ENCODE results near the gene LMTK3.
"Not testable (repeated sequence)": the region's sequence is repeated elsewhere in the genome, so short reads cannot be mapped to it uniquely, and the experiment has no call there.

Gene LMTK3

DNA sequence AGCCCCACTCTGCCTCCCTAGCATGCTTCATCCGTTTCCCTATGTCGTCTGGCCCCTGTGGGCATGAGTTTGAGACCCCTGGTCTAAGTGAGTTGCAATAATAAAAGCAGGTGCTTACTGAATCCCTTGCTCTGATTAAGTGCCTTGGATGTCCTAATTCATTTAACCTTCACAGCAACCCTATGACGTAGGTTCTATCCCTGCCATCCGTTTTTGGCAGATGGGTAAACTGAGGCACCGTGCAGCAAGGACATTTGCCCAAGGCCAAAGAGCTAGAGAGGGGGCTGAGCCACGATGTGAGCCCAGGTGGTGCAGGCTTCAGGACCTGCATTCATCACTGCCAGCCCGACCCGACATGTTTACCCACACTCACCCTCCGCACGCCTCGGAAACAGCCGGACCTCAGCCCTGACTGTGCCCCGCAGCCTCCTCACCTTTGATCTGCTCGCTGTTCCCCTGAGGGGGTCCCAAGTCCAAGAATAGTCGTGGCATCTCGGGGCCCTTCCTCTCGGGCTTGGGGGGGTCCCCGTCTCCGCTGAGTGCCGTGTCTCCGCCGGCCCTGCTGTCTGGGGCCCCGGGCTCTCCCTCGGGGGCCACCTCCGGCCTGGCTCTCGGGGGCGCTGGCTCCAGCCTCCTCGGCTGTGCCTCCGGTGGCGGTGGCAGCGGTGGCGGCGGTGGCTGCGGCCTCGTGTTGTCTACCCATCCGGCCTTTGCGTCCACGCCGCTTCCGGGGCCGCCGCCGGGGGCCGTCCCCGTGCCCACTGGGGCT, 14.5 kb downstream of the LMTK3 start:
- no peak for DNase-seq
- intact Hi-C loops (cut with DNase I) = no loop called here

DNA sequence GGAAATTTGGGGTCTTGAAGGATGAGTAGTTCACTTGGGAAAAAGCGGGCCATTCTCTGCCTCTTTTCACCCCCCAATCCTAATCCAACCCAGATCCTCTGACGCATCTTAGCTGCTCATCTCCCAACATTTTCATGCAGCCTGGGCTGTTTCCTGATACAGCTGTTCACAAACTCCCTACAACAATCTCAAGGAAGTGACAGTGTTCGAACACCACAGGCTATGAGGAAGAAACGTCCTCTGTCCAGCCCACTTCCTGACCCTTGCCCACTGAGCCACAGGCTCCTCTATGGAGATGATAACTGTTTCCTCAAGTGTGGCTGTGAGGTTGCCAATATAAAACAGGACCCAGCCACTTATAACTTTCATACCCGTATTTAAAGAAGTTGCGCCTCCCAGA, 16.2 kb downstream of the LMTK3 start:
- intact Hi-C loops (cut with DNase I) = no loop called here
- DNase-seq = no peak

DNA sequence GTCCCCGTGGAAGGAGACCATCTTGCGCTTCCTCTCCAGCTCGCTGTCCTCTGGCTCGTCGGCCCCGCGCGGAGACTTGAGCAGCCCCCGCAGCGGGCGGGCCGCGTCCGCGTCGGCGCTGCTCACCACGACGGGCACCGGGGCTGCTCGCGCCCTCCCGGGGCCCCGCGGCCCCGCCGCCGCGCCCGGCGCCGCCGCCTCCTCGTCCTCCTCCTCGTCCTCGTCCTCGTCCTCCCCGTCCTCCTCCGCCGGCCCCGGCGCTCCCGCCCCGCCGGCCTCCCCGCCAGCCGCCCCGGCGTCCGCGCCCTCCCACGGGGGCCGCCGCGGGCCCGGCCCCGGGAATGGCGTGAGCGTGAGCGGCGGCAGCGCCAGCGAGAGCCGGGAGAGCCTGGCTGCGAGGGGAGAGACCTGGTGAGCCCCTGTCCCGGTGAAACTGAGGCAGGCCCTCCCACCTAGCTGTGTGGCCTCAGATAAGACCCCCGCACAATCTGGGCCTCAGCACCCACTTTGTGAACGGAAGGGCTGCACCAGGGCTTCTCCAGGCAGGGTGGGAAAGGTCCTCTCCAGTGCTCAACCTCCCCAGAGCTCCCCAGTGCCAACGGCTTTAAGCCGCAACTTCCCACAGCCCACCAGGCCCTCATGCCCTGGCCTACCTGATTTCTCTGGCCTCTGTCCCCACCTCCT, 17.8 kb downstream of the LMTK3 start:
- no peak for DNase-seq
- intact Hi-C loops (cut with DNase I) = loop anchor here (5.0 kb wide), 1 partner anchor 88 kb away; no protein-coding TSS in a partner anchor

DNA sequence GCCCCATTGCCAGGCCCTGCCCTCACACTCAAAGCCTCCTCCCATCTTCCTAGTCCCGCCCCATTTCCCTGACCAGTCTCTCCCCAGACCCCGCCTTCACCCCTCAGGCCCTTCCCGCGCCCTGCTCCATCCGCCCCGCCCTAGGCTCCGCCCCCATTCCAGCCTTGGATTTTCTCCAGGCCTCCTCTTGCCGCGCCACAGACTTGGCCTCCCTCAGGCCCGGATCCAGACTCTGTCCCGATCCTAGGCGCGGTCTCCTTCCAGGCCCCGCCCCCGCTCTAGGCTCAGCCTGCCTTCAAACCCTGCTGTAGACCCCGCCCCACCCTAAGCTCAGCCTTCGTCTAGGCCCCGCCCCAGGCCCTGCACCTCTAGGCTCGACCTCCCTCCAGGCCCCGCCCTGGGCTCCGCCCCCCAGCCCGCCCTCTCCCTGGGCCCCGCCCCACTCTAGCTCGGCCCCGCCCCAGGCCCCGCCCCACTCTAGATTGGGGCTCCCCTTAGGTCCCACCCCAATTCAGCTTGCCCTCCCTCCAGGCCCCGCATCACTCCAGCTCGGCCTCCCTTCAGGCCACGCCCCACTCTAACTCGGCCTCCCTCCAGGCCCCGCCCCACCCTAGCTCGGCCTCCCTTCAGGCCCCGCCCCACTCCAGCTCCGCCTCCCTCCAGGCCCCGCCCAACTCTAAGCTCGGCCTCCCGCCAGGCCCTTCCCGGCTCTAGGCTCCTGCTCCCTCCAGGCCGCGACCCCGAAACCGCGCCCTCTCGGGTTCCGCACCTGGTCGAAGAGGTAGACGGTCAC, 18.5 kb downstream of the LMTK3 start:
- intact Hi-C loops (cut with DNase I) = loop anchor here (5.0 kb wide), 1 partner anchor 89 kb away; no protein-coding TSS in a partner anchor

DNA sequence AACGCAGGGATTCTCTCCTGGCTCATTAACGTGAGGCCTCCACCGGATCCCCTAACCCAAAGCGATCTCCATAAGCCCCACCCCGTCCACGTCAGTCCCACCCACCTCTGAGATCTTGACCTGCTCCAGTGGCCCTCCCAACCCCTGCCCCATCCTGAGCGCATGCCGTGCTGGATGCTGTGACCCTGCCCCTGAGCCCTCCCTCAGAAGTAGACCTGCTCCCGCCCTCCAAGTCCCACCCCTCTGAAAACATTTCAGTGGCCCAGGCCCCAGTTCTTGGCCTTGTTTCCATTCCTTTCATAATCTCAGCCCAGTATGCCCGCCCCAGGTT, 19.9 kb downstream of the LMTK3 start:
- no peak for DNase-seq
- intact Hi-C loops (cut with DNase I) = loop anchor here (5.0 kb wide), 1 partner anchor 91 kb away; no protein-coding TSS in a partner anchor

More for the DNA sequence above, 18.5 kb downstream of the LMTK3 start:
- peak; percentile 69 to 96 (median 87) for DNase-seq

DNA sequence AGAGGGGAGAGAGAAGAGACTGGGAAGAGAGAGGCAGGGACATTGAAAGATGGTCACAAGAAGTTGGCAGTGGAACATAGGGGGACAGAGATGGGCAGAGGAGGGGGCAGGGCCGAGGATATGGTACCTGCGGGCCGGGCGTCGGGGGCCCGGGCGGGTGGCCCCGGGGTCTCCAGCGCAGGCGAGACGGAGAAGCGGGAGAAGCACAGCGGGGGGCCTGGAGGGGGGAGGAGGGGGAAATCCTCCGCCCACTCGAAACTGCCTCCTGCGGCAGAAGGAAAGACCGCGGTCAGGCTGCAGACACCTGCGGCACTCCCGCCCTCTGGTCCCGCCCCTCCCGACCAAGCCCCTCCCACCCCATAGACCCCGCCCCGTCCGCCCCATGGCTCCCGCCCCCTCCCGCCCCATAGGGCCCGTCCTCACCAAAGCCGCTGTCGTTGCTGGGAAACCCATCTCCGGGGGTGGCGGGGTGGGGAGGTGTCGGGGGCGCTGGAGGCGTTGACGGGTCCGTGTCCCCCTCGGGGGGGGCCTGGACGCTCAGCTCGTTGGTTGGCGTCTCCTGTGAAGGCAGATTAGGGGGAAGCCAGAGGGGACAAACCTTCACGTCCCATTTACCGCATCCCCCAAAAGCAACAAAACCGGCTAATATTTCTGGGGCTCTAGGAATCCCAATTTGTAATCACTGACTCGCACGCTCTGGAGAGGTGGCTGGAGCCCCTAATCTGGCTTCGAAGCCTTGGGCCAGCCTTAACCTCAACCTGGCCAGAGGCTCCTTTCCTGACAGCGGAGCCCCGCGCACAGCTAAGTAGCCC, 20.4 kb downstream of the LMTK3 start:
- intact Hi-C loops (cut with DNase I) = loop anchor here (5.0 kb wide), 1 partner anchor 91 kb away; no protein-coding TSS in a partner anchor
- DNase-seq = peak in 2 of 42 donors; percentile 40 to 52

DNA sequence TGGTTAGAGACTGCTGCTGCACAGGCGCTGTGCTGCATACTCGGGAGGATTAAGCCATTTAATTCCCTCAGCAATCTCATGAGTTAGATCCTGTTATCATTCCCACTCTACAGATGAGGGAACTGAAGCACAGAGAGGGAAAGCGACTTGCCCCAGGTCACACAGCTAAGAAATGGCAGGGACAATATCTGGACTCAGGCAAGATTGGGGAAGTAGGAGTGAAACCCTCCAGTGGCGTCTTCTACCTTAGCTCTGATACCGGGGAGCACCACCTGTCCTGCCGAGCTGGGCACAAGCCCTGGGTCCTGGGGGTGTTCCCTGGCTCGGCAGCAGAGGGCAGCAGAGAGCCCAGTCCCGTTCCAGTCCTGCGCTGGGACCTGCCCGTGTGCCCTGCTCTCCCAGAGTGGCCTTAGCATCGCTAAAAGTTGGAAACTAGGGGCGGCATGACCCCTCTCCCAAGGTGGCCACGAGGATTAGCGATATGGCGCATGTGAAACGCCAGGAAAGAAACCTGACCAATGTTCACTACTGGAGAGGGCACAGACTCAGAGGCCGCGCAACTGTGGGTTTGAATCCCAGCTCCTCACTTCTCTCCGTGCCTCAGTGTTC, 21.9 kb downstream of the LMTK3 start:
- peak in 38 of 42 donors; percentile 42 to 84 (median 64) for DNase-seq
- intact Hi-C loops (cut with DNase I) = loop anchor here (5.0 kb wide), 1 partner anchor 93 kb away; no protein-coding TSS in a partner anchor

DNA sequence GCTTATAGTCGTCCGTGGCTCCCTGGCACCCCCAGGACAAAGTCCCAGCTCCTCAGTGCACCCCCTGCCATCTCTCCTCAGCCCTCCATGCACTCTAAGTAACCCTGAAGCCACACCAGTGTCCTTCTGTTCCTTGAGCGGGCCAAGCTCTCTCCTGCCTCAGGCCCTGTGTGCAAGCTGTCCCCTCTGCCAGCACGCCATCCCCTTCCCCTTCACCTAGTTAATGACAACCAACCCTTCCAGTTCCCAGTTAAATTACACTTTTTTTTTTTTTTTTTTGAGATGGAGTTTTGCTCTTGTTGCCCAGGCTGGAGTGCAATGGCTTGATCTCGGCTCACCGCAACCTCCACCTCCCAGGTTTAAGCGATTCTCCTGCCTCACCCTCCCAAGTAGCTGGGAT, 23.2 kb downstream of the LMTK3 start:
- DNase-seq; intact Hi-C loops (cut with DNase I): not testable (repeated sequence)

DNA sequence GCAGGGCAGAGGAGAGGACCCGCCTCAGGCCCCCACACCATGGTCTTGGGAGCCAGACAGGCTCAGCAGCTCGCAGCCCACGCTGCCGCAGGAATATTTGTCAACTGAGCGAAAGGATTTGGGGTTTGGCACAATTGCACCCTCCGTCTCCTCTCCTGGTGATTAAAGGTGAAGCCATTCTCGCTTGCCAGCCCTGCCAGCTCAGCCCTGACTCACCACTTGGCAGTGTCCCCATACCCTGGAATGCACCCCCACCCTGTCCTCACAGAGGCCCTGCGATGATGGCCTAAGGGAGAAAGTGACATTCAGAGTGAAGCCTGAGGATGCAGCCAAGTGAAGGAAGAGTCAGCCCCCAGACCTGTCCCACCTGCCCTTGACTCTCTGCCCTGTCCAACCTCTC, 23.7 kb downstream of the LMTK3 start:
- peak in 2 of 42 donors; percentile 58 to 74 for DNase-seq
- intact Hi-C loops (cut with DNase I) = no loop called here

DNA sequence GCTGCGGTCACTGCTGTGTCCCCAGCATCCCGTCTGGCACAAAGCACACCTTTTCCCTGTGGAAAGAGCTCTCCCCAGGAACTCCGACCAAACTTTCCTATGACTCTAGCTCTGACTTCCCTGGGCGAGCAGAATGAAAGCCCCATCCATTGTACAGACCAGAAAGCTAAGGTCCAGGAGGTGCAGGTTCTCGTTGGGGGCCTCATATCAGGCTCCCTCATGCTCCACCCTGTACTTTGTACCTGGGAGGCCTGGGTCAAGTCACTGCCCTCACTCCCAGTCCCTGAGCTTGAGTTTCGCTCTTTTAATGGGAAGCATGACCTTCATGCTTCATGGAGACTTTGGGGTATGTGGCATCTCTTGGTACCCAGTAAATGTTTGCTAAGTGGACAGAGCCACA, 24.1 kb downstream of the LMTK3 start:
- intact Hi-C loops (cut with DNase I) = no loop called here
- DNase-seq = no peak

DNA sequence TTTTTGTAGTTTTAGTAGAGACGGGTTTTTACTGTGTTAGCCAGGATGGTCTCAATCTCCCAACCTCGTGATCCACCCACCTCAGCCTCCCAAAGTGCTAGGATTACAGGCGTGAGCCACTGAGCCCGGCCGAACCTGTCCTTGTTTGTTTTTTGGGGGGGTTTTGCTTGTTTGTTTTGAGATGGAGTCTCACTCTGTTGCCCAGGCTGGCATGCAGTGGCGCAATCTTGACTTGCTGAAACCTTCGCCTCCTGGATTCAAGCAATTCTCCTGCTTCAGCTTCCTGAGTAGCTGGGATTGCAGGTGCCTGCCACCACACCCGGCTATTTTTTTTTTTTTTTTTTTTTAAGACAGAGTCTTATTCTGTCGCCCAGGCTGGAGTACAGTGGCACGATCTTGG, 24.9 kb downstream of the LMTK3 start:
- DNase-seq; intact Hi-C loops (cut with DNase I): not testable (repeated sequence)

DNA sequence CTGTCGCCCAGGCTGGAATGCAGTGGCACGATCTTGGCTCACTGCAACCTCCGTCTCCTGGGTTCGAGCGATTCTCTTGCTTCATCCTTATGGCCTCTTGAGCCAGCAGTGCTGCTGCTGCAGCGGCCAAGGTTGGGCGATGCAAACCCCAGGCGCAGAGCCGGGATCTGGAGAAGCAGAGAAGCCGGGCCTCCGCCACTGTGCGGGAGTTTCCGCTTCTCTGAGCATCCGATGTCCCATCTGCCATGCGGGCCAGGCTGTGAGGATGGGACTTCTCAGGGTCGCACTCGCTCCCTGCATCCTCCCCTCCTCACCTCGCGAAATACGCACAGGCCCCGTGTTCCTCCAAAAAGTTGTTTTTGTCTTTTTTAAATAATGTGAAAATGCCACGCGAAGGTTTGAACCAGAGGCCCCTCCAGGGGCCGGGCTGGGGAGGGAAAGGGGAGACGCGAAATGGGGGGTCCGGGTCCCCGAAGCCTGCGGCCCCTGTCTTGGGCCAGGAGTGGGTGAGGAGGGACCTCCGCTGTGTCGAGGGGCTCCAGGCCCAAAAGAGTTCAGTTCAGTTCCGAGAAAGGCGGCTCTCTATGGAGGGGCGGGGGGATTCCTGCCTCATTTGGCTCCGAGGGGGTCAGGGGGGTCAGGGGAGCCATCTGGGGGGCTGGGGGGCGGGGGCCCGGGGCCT, 26.6 kb downstream of the LMTK3 start:
- intact Hi-C loops (cut with DNase I) = no loop called here
- DNase-seq = no peak

DNA sequence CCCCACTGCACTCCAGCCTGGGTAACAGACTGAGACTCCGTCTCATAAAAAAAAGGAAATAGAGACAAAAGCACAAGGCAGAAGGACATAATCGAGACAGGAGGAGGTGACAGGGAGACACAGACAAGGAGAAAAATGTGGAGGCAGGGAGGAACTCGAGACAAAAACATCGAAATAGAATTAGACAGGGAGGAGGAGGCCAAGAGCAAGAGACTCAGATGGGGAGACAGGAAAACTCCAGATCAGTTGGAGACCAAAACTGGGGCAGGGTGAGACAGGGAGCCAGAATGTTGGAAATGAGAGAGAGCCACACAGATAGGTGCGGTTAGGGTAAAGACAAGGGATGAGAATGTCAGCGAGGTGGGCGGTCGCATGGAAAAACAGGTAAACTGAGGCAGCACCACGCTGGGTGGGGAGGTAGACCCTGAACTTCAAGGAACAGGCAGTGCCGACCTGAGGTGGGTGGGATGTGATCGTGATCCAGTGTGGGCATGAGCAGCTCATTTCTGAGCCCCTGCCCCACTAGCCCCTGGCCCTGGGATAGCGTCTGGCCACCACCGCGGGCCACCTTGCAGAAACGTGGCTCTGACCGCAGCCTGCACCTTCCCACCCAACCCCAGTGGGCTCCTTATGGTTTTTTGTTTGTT, 27.3 kb downstream of the LMTK3 start:
- peak in 5 of 42 donors; percentile 37 to 50 (median 43) for DNase-seq
- intact Hi-C loops (cut with DNase I) = no loop called here

DNA sequence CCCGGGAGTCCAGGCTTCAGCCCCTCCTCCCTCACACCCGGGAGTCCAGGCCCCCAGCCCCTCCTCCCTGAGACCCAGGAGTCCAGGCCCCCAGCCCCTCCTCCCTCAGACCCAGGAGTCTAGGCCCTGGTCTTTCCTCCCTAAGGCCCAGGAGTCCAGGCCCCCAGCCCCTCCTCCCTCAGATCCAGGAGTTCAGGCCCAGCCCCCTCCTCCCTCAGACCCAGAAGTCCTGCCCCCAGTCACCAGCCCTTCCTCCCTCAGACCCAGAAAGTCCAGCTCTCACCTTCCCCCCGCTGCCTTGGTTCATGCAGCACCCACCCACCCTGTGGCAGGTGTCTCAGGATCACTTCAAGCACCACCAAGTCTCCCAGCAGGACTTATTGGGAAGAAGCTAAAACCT, 28.3 kb downstream of the LMTK3 start:
- DNase-seq = no peak
- intact Hi-C loops (cut with DNase I) = no loop called here

DNA sequence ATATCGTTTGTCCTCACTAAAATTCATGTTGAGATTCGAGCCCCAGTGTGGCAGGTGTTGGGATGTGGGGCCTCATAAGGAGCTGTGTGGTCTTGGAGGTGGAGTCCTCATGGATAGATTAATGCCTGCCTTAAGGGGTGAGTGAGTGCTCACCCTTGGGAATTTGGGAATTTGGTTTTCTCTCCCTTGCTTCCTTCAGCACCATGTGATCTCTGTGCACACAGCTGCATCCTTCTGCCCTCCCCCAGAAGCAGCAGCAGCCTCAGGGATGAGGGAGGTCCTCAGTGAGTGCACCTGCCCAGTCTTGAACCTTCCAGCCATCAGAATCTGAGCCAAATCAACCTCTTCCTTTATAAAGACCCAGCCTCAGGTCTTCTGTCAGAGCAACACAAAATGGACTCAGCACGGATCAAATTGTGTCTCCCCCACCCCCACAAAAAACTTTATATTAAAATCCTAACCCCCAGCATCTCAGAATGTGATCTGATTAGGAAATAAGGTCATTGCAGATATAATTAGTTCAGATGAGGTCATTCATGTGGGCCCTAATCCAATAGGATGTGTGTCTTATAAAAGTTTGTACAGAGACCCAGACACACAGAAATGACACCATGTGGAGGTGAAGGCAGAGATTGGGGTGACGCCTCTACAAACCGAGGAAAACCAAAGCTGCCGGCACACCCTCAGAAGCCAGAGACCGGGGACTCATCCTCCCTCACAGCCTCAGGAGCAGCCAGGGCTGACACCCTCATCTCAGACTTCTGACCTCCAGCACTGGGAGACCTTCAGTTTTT, 29.6 kb downstream of the LMTK3 start:
- intact Hi-C loops (cut with DNase I) = no loop called here
- DNase-seq = peak in 4 of 42 donors; percentile 25 to 56 (median 33)
